ENCODE data around the gene CTDSP1. TPM values are rescaled to one million over a fixed set of nuclear protein-coding genes. Genes with fewer than 3 reads are reported as not detected.

Gene CTDSP1
- polyA plus RNA-seq, 1 donor from 2014 or later, result 0.97 TPM

GRCh38 chr2:218397463-218397819 lies 2.2 kb upstream of the CTDSP1 start:
- no peaks in the 10 kb centered on the region for H3K79me2 ChIP-seq (replicated peaks; ENCODE audit: insufficient read depth, low read length)
- H3K4me2 ChIP-seq (ENCODE audit: low read length), result no peak overlapping the region
- H3K4me3 ChIP-seq (ENCODE audit: low read length), result no peak overlapping the region
- H3K27me3 ChIP-seq (ENCODE audit: insufficient read depth, low read depth, low read length), result peaks cover 33% of the 10 kb centered on the region
- H3K9ac ChIP-seq (ENCODE audit: low read length), result no peak overlapping the region
- H4K20me1 ChIP-seq (ENCODE audit: insufficient read depth), result no peaks in the 10 kb centered on the region
- H3K36me3 ChIP-seq (ENCODE audit: insufficient read depth, low read length), result no peaks in the 10 kb centered on the region
- no peaks in the 10 kb centered on the region for H3K9me3 ChIP-seq (ENCODE audit: low read length)
- H3K9me2 ChIP-seq (ENCODE audit: insufficient read depth, low read length), result no peaks in the 10 kb centered on the region
- H2AFZ ChIP-seq (ENCODE audit: low read depth, low read length), result no peak overlapping the region
- H3K27ac ChIP-seq (ENCODE audit: low read length), result no peak overlapping the region
- H3F3A ChIP-seq (ENCODE audit: insufficient read depth, low read length, poor library complexity, severe bottlenecking), result no peaks in the 10 kb centered on the region
- TF ChIP-seq SMC3 (conservative IDR thresholded peaks at IDR 0.05; ENCODE audit: poor library complexity) (no peak), TAF1 (IDR thresholded peaks at IDR 0.05; ENCODE audit: low read depth) (no peak), POLR2AphosphoS5 (IDR thresholded peaks at IDR 0.05) (no peak), CTCF (IDR thresholded peaks at IDR 0.05; ENCODE audit: poor library complexity, severe bottlenecking) (no peak), MXI1 (conservative IDR thresholded peaks at IDR 0.05; ENCODE audit: poor library complexity, severe bottlenecking) (no peak), EZH2 (IDR thresholded peaks at IDR 0.05; ENCODE audit: borderline replicate concordance, insufficient read depth, low read length, poor library complexity, severe bottlenecking) (no peak), RAD21 (conservative IDR thresholded peaks at IDR 0.05) (no peak), REST (IDR thresholded peaks at IDR 0.05; ENCODE audit: borderline replicate concordance) (no peak), EP300 (conservative IDR thresholded peaks at IDR 0.05; ENCODE audit: poor library complexity, severe bottlenecking) (no peak)

GRCh38 chr2:218397820-218398436 lies 1.7 kb upstream of the CTDSP1 start:
- no peak overlapping the region for H3K4me2 ChIP-seq (ENCODE audit: low read length)
- H4K20me1 ChIP-seq (ENCODE audit: insufficient read depth), result no peaks in the 10 kb centered on the region
- no peaks in the 10 kb centered on the region for H3F3A ChIP-seq (ENCODE audit: insufficient read depth, low read length, poor library complexity, severe bottlenecking)
- TF ChIP-seq EZH2 (IDR thresholded peaks at IDR 0.05; ENCODE audit: borderline replicate concordance, insufficient read depth, low read length, poor library complexity, severe bottlenecking) (peak; percentile 67), SMC3 (conservative IDR thresholded peaks at IDR 0.05; ENCODE audit: poor library complexity) (no peak), TAF1 (IDR thresholded peaks at IDR 0.05; ENCODE audit: low read depth) (no peak), MXI1 (conservative IDR thresholded peaks at IDR 0.05; ENCODE audit: poor library complexity, severe bottlenecking) (no peak)
- no peaks in the 10 kb centered on the region for H3K9me2 ChIP-seq (ENCODE audit: insufficient read depth, low read length)
- peaks cover 33% of the 10 kb centered on the region for H3K27me3 ChIP-seq (ENCODE audit: insufficient read depth, low read depth, low read length)
- no peak overlapping the region for H2AFZ ChIP-seq (ENCODE audit: low read depth, low read length)
- no peaks in the 10 kb centered on the region for H3K9me3 ChIP-seq (ENCODE audit: low read length)
- no peak overlapping the region for H3K4me3 ChIP-seq (ENCODE audit: low read length)
- H3K9ac ChIP-seq (ENCODE audit: low read length), result no peak overlapping the region
- no peaks in the 10 kb centered on the region for H3K36me3 ChIP-seq (ENCODE audit: insufficient read depth, low read length)
- H3K79me2 ChIP-seq (replicated peaks; ENCODE audit: insufficient read depth, low read length), result no peaks in the 10 kb centered on the region
- H3K27ac ChIP-seq (ENCODE audit: low read length), result no peak overlapping the region
